Right ventricle myocardium inferior (tissue), 1 donor: ENCODE results near the gene VTI1A. TPM values are rescaled to one million over a fixed set of nuclear protein-coding genes. Genes with fewer than 3 reads are reported as not detected.
A peak's percentile ranks its signal among the peaks of the same experiment; 100 is the strongest.
"Not testable (repeated sequence)": the region's sequence is repeated elsewhere in the genome, so short reads cannot be mapped to it uniquely, and the experiment has no call there.

ENCODE experiments used
- ATAC-seq: fragments of 200-7000 bp; cut with Tn5 transposase; one replicate; pipeline ENCODE4 v1.9.1; 2020; ENCODE audit warnings: mild to moderate bottlenecking, moderate library complexity
- DNase-seq: peaks from one replicate; pipeline ENCODE4 v3.0.0; 2021; ENCODE audit errors: missing footprints
- intact Hi-C: fragments of 100-400 bp; cut with DNase I; formaldehyde crosslinking; loops from one replicate; pipeline ENCODE4 v1.11.0; 2022
- total RNA-seq: library from RNA; stranded (reverse); fragmentation: NEBNext Ultra II Directional; extraction: Animal tissue kit (Norgen Biotek cat#: 25700); gene quantifications from one replicate; pipeline ENCODE4 v1.2.1, GENCODE V29; 2021
- donor health status: DM: no; HTN: yes; CAD: no; lungs with severe emphysema.

VTI1A gene
- total RNA-seq, 1 donor from 2014 or later = 21.2 TPM

- intact Hi-C loops = no loop called here
- DNase-seq = peak; percentile 63
- no peak for ATAC-seq
Observed at GRCh38 chr10:112446055-112446854, 760 bp upstream of the VTI1A start.

DNA sequence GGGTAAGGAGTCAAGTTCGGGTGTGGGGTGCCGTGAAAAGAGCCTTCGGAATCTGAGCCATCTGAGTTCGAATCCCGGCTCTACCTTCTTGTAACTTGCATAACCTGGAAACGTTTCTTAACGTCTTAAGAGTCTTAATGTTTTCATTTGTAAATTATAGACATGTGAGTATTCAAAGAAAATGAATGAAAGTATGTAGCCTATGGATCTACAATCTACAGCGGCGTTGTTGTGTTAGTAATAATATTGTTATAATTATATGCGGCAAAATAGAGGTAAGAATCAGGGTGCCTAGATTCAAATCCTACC is 559 bp downstream of the VTI1A start:
- ATAC-seq = no peak
- DNase-seq = no peak
- intact Hi-C loops = no loop called here

DNA sequence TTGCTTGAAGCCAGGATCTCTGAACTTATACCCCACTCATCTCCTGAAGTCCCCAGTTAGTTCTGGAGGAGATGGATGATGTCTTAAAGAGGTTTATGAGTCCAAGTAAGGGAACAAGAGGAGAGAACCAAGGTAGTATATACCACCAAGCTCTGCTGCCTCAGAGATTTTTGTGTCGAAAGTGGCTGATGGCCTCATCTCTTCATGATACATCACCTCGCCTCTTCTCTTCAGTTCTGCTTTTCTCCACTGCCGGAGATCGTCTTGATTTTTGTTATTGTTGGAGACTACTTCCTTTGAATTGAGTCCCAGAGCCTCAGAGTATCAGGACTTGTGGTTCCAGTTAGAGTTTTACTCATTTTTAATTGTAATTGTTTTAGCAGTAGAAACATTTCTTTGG is 1.9 kb downstream of the VTI1A start:
- ATAC-seq (no peak), DNase-seq (no peak)
- intact Hi-C loops = no loop called here

DNA sequence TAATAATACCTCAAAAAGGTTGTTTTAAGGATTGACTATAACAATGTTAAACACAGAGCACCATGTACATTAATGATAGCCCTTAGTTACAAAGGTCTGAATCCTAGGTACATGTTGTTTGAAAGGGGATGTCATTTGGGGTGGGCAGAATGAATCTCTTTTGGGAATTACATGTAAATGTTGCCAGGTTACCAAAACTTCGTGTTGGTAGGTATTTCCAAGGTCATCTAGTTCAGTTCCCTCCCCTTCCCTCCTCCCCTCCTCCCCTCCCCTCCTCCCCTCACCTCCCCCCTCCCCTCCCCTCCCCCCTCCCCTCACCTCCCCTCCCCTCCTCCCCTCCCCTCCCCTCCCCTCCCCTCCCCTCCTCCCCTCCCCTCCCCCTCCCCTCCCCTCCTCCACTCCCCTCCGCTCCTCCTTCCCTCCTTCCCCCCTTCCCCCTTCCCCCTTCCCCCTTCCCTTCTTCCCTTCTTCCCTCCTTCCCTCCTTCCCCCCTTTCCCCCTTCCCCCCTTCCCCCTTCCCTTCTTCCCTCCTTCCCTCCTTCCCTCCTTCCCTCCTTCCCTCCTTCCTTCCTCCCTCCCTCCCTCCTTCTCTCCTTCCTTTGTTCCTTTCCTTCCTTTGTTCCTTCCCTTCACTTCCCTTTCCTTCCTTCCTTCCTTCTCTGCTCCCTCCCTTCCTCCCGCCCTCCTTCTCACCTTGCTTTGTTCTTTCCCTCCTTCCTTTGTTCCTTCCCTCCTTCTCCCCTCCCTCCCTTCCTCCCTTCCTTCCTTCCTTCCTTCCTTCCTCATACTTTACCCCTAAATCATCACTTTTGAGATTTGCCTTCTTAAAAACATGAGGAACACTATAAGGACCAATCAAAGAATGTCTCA is 8.1 kb downstream of the VTI1A start:
- ATAC-seq (no peak), DNase-seq (no peak)
- intact Hi-C loops = no loop called here

- DNase-seq (no peak), ATAC-seq (no peak)
- intact Hi-C loops = no loop called here
Observed at GRCh38 chr10:112456533-112456932, 9.5 kb downstream of the VTI1A start.

DNA sequence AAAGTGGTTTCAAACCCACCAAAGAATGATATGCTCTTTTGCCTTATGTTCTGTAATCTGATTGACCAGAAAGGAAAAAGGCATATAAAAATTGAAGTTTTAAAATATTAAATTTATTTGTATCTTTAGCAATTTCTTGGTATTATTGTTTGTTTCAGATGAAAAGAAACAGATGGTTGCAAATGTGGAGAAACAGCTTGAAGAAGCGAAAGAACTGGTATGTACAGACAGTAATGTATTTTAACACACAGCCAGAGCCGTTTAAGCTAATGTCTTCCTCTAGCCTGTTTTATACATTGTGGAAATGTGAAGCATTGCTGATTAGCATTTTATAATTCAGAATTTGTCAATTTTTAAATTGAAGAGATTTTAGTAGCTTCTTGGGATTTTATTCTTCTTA is 13.4 kb downstream of the VTI1A start:
- ATAC-seq (no peak), DNase-seq (no peak)
- intact Hi-C loops = no loop called here

DNA sequence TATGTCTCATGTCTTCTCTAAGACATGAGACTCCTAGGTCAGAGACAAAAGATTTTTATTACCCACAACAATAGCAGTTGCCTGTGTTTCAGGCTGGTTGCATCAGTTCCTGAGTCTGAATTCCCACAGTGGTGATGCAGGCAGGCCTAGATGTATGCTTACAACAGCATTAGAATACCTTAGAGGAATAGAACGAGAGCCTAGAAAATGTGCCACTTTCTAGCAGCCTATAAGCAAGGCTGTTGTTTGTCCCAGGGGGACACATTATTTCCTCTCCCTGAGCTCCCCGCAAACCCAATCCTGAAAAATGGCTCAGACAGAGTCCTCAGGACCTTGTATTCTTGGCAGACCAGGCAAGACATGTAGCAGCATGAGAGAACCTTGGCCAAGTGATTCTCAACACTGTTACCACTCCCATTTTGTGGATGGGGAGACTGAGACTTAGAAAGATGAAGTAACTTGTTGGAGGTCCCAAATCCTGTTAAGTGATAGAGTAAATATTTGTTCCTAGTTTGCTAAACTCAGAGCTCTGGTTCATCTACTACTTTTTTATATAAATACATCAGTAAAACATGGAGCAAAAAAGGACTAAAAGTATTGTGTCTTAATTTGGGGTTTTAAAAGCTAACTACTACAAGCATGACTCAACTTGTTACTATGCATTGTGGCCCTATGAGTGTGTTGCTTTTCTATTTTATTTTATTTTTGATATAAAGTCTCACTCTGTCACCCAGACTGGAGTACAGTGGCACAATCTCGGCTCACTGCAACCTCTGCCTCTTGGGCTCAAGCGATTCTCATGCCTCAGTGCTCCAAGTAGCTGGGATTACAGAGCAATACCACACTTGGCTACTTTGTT is 14.2 kb downstream of the VTI1A start:
- ATAC-seq = no peak
- intact Hi-C loops = no loop called here
- no peak for DNase-seq

DNA sequence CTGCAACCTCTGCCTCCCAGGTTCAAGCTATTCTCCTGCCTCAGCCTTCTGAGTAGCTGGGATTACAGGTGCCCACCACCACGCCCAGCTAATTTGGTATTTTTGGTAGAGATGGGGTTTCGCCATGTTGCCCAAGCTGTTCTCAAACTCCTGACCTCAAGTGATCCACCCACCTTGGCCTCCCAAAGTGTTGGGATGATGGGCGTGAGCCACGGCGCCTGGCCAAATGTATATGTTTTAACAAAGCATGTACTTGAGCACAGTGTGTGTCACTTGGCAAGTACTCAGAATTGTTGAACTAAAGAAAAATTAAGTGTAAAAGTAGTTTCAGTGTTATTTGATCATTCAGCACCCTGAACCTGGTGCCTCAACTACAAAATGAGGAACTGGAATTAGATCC is 17.1 kb downstream of the VTI1A start:
- intact Hi-C loops, DNase-seq, ATAC-seq: not testable (repeated sequence)

DNA sequence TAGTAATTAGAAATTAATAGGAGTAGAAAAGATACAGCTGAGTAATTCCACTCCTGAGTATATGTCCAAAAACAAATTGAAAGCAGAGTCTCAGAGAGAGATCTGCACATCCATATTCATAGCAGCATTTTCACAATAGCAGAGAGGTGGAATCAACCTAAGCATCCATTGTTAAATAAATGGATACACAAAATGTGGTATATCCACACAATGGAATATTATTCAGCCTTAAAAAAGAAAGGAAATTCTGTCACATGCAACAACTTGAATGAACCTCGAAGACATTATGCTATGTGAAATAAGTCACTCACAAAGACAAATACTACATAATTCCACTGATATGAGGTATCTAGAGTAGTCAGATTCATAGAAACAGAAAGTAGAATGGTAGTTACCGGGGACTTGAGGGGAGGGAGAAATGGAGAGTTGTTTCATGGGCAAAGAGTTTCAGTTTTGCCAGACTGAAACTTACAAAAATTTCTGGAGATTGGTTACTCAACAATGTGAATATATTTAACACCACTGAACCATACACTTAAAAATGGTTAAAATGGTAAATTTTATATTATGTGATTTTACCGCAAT is 18.4 kb downstream of the VTI1A start:
- intact Hi-C loops = no loop called here
- no peak for DNase-seq
- no peak for ATAC-seq

- intact Hi-C loops = no loop called here
- DNase-seq (no peak), ATAC-seq (no peak)
Observed at GRCh38 chr10:112466802-112467201, 19.8 kb downstream of the VTI1A start.

- intact Hi-C loops = no loop called here
- DNase-seq = no peak
- ATAC-seq = no peak
Observed at GRCh38 chr10:112467541-112468075, 20.6 kb downstream of the VTI1A start.

DNA sequence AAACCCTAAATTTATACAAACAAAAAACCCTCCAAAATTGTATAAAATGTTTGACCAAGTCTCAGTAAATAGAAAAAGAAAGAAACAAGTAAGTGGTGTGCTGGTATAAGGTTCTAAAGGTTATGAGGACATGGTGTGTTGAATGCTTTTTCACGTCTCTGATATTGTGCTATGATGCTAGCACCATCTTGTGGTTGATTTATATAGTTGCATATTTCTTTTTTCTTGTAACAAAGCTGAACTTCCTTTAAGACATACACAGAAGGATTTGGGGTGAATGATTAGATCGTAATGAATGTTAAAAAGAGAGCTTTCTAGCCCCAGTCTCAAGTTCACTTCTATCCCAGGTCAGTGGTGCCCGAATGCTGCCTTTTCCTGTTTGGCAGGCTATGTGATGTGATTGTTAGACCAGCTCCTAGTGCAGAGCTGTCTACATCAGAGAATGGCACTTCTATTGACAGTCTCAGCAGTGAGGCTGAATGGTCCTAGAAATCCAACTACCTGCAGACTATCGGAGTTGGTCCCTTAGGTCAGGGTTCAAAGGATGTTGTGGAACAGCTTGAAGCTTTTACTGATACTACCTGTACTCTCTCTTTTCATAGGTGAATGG is 25.0 kb downstream of the VTI1A start:
- intact Hi-C loops = loop anchor here (5.0 kb wide), 1 partner anchor 915 kb away; no protein-coding TSS in a partner anchor
- ATAC-seq = no peak
- no peak for DNase-seq

- ATAC-seq (no peak), DNase-seq (no peak)
- intact Hi-C loops = no loop called here
Observed at GRCh38 chr10:112475575-112476218, 28.7 kb downstream of the VTI1A start.

GRCh38 chr10:112481602-112482001 is 34.6 kb downstream of the VTI1A start:
- ATAC-seq = no peak
- intact Hi-C loops = no loop called here

DNA sequence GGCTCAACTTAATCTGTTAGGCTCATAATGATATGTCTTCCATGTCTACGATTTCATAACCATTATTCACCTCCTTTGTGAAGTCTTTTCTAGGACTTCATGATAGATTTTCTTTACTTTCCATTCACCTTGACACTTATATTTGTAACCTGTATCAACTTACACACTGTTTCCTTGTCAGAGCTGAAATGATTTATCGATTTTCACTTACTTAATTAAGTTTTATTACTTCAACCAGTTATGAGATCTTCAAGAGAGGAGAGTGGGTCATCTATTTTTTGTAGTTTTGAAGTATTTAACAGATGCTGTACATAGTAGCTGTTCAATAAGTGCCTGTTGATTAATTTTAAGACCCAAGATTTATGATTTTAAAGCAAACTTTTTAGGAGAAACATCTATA is 37.4 kb downstream of the VTI1A start:
- intact Hi-C loops = no loop called here
- no peak for ATAC-seq
- DNase-seq = no peak

More at GRCh38 chr10:112481602-112482001, 34.6 kb downstream of the VTI1A start:
- DNase-seq = no peak

- ATAC-seq (no peak), DNase-seq (no peak)
- intact Hi-C loops = no loop called here
Observed at GRCh38 chr10:112487964-112488363, 40.9 kb downstream of the VTI1A start.

DNA sequence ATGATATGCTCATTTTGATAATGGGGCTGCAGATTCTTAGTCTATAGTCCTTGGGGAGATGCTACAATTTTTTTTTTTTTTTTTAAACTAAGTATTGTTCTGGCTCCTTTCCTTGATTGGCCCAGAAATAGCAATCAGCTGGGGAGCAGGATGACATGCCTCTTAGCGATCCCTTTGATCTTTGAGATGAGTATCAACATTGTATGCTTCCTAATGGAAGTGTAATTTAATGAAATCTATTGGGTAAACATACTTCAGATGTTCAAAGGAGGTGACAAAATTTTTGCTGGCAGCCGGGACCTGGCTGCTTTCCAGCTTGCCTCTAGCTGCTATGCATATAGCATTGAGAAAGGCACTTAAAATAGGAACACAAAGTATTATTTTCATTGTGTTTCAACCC is 43.5 kb downstream of the VTI1A start:
- intact Hi-C loops = no loop called here
- DNase-seq = no peak
- ATAC-seq = no peak

GRCh38 chr10:112491144-112491543 is 44.1 kb downstream of the VTI1A start:
- intact Hi-C loops = no loop called here
- ATAC-seq (no peak), DNase-seq (no peak)
